GM19240 (cell line): Measurements from ENCODE around the gene LRRIQ3.

Source experiments
- DNase-seq: peaks from one replicate; pipeline ENCODE4 v3.0.0; 2011; ENCODE audit warnings: low spot score; ENCODE audit not compliant: insufficient read length

The LRRIQ3 gene

DNA sequence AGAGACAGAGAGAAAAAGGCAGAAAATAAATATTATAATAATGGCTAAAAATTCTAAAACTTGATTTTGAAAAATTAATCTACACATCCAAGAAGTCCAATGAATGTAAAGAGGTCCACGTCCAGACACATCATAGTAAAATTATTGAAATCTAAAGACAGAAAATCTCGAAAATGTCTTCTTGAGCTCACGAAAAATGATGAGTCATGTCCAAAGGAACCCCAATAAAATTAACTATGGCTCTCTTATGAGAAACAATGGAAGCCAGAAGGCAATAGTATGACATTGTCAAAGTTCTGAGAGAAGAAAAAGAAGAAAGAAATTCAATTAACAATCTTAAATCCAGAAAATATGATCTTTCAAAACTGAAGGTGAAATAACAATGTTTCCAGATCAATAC is 84.6 kb downstream of the LRRIQ3 start:
- DNase-seq, result no peak

DNA sequence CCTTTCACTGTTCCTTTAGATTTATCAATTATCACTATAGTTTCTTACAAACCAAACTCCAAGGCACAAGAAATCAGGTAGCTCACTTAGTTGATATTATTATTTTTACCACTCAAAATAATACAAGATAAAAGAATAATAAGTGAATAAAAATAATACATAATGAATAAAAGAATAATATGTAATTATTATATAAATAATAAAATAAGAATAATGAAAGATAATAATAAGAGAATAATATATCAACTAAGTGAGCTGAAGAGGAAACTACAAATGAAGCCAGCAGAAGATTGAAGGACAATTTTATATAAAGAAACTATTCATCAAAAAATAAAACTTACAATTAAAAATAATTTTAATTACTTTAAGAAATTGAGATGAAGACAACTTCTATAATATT is 90.6 kb downstream of the LRRIQ3 start:
- no peak for DNase-seq

DNA sequence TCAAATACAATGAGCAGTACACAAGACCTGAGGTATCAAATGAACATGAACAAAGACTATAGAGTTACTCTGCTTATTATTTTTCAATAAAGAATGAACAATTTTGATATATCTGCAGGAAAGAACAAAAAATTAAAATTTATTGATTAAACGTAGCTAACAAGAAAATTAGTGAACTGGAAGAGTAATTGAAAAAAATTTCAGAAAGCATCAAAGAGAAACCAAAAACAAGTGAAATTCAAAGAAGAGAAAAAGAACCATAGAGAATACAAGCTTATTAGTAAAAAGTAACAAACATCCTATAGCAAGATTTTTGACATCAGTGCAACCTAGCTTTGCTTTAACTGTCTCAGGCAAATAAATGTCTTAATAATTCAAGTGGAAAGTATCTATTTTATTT is 106.6 kb downstream of the LRRIQ3 start:
- no peak for DNase-seq

DNA sequence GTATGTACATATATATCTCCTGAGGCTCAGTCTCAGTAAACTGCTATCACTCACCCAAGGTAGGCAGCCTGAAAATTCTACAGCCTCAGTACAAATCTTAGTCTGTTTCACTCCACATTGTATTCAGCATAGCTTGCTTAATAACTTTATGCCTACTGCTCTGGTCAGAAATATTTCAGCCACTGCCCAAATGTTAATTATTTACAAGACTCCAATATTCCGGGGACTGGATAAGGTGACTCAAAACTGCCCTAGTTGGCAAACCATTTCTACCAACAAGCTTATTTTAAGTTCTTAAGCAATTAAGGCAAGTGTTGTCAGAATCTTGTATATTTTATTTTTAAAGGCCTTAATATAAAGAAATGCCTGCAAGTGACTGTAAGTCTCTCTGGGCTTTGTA is 114.8 kb downstream of the LRRIQ3 start:
- DNase-seq, result no peak

DNA sequence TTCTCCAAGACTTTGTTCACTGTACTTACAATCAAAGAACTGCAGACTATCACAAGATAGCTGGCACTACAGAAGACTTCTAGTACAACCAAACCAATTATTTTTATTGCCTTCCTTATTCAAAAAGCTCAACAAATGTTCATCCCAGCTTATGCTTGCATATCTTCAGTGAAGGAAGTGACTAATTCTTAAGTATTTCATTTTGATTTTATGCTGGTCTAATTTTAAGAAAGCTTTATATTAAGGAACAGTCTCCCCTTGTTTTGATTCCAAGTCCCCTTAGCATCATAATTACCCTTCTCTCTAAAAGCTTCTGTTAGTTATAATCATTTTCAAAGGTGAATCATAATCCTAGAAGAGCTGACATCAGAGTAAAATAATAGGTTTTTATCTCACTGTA is 132.9 kb downstream of the LRRIQ3 start:
- no peak for DNase-seq

DNA sequence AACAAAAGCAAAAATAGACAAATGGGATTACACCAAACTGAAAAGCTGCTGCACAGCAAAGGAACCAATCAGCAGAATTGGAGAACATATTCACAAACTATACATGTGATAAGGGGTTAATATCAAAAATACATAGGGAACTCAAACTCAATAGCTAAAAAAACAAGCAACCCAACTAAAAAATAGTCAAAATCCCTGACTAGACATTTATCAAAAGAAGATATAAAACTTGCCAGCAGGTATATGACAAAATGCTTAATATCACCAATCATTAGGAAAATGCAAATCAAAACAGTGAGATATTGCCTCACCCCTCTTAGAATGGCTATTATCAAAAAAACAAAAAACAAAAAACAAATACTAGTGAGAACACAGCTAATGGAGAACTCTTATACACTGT is 140.3 kb downstream of the LRRIQ3 start:
- DNase-seq, result no peak

DNA sequence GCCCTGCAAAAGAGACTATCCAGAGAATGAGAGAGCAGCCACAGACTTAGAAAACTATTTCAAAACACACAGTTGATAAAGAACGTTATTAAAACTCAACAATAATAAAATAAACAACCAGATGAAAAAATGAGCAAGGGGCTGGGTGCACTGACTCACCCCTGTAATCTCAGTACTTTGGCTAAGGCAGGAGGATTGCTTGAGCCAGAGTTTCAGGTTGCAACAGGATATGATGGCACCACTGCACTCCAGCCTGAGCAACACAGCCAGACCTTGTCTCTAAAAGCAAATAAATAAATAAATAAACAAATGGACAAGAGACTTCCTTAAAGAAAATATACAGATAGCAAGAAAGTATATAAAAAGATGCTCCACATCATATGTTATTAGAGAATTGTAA is 144.6 kb downstream of the LRRIQ3 start:
- no peak for DNase-seq

DNA sequence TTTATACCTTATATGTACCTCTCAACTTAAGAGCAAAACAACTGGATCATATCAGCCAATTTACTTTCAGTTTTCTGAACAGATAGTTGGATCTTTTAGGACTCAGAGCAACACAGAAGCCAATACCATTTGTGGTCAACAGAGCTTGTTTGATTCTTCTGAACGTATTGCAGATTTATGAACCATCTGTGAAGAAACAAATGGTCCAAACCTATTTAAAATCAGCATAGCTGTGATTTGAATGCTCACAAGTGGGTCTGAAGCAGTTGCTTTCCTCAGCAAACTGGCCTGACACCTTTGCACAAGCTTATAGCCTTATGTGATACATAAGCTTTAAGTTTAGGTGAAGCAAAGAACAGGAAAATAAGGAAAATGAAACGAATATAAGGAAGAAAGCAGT is 147.6 kb downstream of the LRRIQ3 start:
- no peak for DNase-seq

DNA sequence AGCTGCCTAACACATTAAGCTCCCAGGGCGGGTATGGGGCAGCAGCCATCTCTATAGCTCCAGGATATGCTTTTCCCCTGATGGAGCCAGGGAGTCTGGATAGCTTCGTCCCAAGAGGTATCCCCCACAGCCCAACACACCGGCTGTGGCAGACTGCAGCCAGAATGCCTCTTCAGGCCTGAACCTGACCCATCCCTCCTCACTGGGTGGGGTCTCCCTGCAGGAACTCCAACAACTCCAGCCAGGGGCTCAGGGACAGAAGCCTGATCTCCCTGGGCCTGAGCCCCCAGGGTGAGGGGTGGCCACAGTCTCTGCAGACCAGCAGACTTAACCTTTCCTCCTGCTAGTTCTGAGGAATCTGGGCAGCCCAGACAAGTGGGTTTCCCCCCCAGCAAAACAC is 159.9 kb downstream of the LRRIQ3 start:
- no peak for DNase-seq

DNA sequence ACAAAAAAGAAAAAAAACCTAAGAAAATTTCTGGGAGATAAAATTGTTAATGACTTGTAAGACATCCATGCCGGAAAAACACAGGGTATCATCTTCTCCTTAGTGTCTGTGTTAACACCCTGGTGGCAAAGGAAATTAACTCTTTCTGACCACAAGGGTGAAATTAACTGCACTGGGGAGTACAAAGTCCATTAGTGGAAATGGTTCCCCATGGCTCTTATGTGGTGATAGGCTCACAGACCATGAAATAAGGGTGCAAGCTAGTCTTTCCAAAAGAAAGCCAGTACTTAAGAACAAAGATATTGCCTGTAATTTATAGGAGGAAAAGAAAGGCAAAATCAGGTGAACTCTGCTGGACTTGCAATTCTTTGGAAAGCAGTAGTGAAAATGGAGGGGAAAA is 185.4 kb downstream of the LRRIQ3 start:
- no peak for DNase-seq

DNA sequence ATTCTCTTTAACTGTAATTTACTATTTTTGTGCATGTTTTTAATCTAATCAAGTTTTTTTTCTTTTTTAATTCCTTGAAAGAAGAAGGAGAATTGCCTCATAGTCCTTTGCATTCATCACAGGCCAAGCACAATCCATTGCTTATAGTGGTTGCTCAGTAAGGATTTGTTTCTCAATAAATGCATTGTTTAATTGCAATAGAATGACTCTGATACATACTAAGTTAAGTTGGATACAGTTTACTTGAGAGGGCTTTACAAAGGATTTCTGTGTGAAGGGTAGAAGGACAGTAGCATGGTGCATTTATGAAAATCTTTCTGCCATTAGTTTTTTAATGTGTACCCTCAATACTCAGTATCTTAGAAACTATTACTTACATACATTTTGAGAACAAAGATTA is 186.2 kb downstream of the LRRIQ3 start:
- no peak for DNase-seq

DNA sequence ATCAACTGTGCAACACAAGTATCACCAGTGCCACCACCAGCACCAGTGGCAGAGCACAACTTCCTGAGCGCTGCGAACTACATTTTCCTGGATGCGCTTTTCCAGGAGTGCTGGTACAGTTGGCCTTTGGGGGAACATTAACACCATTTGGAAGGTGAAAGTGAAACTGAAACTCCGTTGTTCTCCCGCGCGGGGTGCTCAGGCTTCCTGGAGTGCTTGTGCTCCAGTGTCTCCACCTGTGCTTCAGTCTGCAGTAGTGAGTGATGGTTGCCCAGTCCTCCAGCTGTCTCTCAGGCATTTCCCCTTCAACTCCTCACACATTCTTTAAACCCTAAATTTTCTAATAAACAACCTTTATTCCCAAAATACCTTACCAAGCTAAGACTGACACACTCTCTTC is 187.8 kb downstream of the LRRIQ3 start:
- DNase-seq, result no peak

DNA sequence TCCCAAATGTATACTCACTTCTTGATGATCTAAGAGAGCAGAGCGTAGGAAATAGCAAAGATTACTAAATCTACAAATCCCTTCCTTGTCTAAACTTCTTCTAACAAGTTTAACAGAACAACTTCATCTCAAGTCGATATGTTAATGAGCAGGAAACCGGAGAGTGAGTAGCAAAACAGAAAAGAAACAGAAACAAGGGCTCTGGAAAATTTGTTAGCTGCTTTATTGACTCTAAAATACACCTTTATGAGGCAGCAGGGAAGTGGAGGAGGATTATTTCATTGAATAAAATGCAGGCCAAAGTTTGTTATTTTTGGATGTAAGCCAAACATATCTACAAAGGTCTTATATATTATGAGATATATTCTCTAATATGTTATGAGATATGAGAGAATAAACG is 192.4 kb downstream of the LRRIQ3 start:
- no peak for DNase-seq

DNA sequence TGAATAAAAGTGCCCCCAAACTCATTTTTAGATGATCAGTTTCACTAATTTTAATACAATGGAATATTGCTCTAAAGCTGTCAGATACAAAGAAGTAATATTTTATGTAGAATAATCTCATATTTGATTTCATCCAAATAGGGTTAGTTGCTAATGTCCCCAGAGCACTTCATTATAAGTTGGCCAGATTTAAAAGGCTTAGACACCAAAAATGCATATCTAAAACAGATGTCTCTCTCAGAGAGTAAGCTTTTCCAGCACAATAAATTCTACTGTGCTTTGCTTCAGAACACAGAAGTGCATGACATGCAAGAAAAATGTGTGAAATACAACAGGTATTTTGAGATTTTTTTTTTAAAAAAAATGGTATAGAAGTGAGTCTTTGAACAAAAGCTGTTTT is 194.2 kb downstream of the LRRIQ3 start:
- no peak for DNase-seq

DNA sequence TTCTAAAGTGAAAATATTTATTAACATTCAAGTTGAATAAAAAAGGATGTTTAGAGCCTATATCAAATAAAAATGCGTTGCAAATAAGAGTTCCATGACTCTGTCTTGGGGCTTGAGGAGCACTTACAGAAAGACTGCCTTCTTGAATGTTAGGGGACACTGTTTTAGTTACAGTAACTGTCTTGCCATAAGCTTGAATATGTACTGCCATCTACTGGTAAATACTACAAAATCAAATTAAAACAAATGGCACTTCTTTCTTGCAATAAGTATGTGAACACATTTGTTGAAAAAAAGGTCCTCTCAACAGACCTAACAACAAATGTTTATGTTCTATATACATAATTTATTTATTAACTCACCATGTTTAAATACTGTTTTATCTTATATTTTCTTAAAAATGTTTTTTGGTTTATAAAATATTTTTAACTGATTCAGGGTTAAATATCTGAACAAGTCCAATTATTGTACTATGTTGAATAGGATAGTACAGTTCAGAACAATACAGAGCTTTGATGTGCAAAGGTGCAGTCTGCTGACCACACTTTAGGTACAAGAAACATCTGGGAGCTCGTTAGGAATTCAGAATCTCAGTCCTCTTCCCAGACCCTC is 199.5 kb downstream of the LRRIQ3 start:
- peak; percentile 1 for DNase-seq

DNA sequence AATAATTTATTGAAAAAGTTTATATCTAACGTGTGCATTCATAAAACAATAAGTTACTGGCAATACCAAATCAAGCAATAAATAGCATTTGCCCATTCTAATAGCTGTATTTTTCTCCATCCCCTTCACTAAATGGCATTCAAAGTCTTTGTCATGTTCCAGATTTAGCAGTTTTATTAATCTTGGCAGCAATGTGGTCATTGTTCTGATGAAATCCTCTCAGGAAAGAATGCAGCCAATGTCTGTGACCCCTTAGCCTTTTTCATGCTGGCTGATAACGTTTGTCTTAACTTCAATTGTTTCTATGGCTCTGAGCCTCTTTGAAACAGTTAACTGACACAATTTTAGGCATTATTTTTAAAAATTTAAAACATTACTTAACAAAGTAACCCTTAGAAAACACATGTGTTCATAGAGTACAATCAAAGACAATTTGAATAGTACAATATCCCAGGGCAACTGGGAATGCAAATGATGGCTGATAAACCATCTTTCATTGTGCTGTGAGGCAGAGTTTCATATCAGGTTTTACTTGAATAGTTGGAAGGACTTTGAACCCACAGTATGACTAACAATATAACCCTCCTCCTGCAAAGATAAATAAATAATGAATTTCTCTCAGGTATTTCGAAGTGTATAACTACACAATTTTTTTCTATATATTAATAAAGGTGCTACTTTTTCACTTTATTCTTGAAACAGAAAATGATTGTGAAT is 217.5 kb downstream of the LRRIQ3 start:
- no peak for DNase-seq

DNA sequence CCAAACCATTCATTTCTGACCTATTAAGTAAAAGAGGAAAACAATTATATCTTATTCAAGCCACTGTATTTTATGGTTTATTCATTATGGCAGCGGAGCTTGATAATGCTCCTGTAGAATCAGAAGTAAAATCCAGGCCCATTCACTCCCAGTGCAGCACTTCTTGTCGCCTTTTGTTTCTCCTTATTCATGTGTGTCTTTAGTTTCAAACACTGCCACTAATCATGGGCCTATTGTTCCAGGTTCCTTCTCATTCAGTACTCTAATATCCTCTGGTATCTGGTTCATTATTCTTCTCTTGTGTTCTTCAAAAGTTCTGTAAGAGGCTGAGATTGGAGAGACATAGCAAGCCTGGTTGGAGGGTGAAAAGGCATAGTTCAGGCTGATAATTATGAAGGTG is 218.3 kb downstream of the LRRIQ3 start:
- DNase-seq, result no peak

DNA sequence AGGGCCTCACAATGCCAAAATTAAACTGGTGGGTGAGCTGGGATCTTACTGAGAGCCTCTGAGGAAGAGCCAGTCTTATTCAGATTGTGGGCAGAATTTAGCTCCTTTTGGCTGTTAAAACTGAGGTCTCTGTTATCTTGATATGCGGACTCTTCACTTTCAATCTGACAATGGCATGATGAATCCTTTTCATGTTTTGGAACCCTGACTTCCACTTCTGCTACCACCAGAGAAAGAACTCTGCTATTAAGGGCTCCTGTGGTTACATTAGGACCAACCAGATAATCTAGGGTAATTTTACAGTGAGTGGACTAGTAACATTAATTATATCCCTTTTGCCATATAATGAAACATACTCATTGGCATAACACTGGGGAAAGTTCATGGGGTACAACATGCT is 219.0 kb downstream of the LRRIQ3 start:
- DNase-seq, result no peak
